Measurements from ENCODE around the gene SIAE. TPM values are rescaled to one million over a fixed set of nuclear protein-coding genes. Genes with fewer than 3 reads are reported as not detected.
A peak's percentile ranks its signal among the peaks of the same experiment; 100 is the strongest.

Gene SIAE
- total and polyA plus RNA-seq, 2 donors (not counting 1 experiment from before 2014, with no cell fraction given) = 28.9 to 67.0 TPM

DNA sequence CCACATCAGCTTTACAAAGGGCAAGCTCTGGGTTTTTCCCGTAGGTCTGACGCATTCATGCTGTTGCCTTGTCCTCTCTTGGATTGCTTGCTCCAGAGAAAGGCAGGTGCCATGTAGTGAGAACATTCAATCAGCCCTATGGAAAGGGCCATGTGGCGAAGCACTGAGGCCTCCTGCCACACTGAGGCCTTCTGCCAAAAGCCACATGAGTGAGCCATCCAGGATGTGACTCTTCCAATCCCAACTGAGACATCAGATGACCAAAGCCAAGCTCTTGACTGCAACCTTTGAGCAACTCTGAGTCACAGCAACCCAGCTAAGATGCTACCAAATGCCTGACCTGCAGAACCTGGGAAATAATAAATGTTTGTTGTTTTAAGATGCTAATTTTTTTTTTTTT is 71.3 kb downstream of the SIAE start:
- peak in 1 of 2 donors; percentile 60 for DNase-seq (ENCODE audit: low read depth in 2 of 2)
- Histone ChIP-seq H4K20me1 (ENCODE audit: control insufficient read depth, extremely low read depth, insufficient read depth, low read length) (no peaks in the 10 kb centered on the region), H3K9ac (ENCODE audit: insufficient read depth, low read length) (no peak overlapping the region)

DNA sequence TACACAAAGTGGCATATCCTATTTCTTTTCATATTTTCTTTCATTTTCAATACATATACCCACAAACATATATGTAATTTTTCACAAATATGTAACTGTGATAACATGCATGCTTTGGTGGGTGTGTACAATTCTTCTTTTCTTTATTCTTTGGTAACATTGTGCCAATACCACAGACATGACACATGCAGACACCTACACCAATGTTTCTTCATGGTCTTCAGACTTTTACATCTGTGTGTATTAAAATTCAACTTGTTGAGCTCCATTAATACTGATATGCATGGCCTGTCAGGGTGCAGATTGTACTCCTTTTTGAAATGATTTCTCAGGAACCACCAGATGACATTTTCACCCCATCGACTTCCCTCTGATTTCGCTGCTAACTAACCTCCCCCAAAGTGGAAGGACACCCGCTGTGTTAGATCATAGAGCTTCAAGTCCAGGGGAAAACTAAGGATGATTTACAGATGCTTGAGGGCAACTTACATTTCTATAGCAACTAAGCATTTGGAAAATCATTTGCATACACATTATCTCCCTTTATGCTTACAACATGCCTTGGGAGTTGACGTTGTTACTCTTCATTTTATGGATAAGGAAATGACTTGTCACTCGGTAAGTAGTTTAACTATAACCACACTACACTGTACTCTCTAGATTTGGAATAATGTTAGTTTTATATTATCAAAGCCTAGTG is 72.8 kb downstream of the SIAE start:
- Histone ChIP-seq H3K27me3 (ENCODE audit: control insufficient read depth, insufficient read depth, low read length) (no peaks in the 10 kb centered on the region), H3K9me3 (ENCODE audit: control insufficient read depth, insufficient read depth, low read depth, low read length) (no peaks in the 10 kb centered on the region), H2AFZ (ENCODE audit: low read length) (no peak overlapping the region), H3K4me3 (replicated peaks in 1 of 4; ENCODE audit: control extremely low read depth in 1 of 4, insufficient read depth in 1 of 4, low read depth in 3 of 4, low read length in 4 of 4) (no peak overlapping the region), H3K9ac (ENCODE audit: insufficient read depth, low read length) (no peak overlapping the region), H3K4me2 (ENCODE audit: extremely low read depth, insufficient read depth, low read length) (no peak overlapping the region), H3K27ac (ENCODE audit: insufficient read depth, low read length) (no peak overlapping the region), H3K36me3 (ENCODE audit: control insufficient read depth, insufficient read depth, low read length) (no peaks in the 10 kb centered on the region), H3K79me2 (ENCODE audit: control insufficient read depth, insufficient read depth, low read length) (no peaks in the 10 kb centered on the region), H4K20me1 (ENCODE audit: control insufficient read depth, extremely low read depth, insufficient read depth, low read length) (no peaks in the 10 kb centered on the region), H3K4me1 (ENCODE audit: control insufficient read depth, extremely low read depth, insufficient read depth, low read length) (no peaks in the 10 kb centered on the region)
- no peak for DNase-seq (ENCODE audit: low read depth in 2 of 2)
- TF ChIP-seq EZH2 (IDR thresholded peaks at IDR 0.05; ENCODE audit: low read length, missing control alignments) (no peak), CTCF (conservative IDR thresholded peaks at IDR 0.05 in 1 of 2, IDR thresholded peaks at IDR 0.05 in 1 of 2; ENCODE audit: low read depth in 1 of 2, low read length in 2 of 2) (no peak)

More for the DNA sequence above, 71.3 kb downstream of the SIAE start:
- Histone ChIP-seq H3K27me3 (ENCODE audit: control insufficient read depth, insufficient read depth, low read length) (no peaks in the 10 kb centered on the region), H3K79me2 (ENCODE audit: control insufficient read depth, insufficient read depth, low read length) (no peaks in the 10 kb centered on the region), H3K4me3 (replicated peaks in 1 of 4; ENCODE audit: control extremely low read depth in 1 of 4, insufficient read depth in 1 of 4, low read depth in 3 of 4, low read length in 4 of 4) (no peak overlapping the region), H3K9me3 (ENCODE audit: control insufficient read depth, insufficient read depth, low read depth, low read length) (no peaks in the 10 kb centered on the region), H3K4me2 (ENCODE audit: extremely low read depth, insufficient read depth, low read length) (no peak overlapping the region), H3K4me1 (ENCODE audit: control insufficient read depth, extremely low read depth, insufficient read depth, low read length) (no peaks in the 10 kb centered on the region), H2AFZ (ENCODE audit: low read length) (no peak overlapping the region), H3K27ac (ENCODE audit: insufficient read depth, low read length) (no peak overlapping the region), H3K36me3 (ENCODE audit: control insufficient read depth, insufficient read depth, low read length) (no peaks in the 10 kb centered on the region)
- TF ChIP-seq EZH2 (IDR thresholded peaks at IDR 0.05; ENCODE audit: low read length, missing control alignments) = no peak
- TF ChIP-seq CTCF (conservative IDR thresholded peaks at IDR 0.05 in 1 of 2, IDR thresholded peaks at IDR 0.05 in 1 of 2; ENCODE audit: low read depth in 1 of 2, low read length in 2 of 2) = no peak

- no peak overlapping the region for H3K9ac ChIP-seq (ENCODE audit: insufficient read depth, low read length)
- H3K9me3 ChIP-seq (ENCODE audit: control insufficient read depth, insufficient read depth, low read depth, low read length) = no peaks in the 10 kb centered on the region
Observed at GRCh38 chr11:124597626-124598025, 75.9 kb downstream of the SIAE start.

More at GRCh38 chr11:124597626-124598025, 75.9 kb downstream of the SIAE start:
- Histone ChIP-seq H3K27me3 (ENCODE audit: control insufficient read depth, insufficient read depth, low read length) (no peaks in the 10 kb centered on the region), H3K4me1 (ENCODE audit: control insufficient read depth, extremely low read depth, insufficient read depth, low read length) (no peaks in the 10 kb centered on the region), H2AFZ (ENCODE audit: low read length) (no peak overlapping the region), H3K4me2 (ENCODE audit: extremely low read depth, insufficient read depth, low read length) (no peak overlapping the region), H4K20me1 (ENCODE audit: control insufficient read depth, extremely low read depth, insufficient read depth, low read length) (no peaks in the 10 kb centered on the region), H3K4me3 (replicated peaks in 1 of 4; ENCODE audit: control extremely low read depth in 1 of 4, insufficient read depth in 1 of 4, low read depth in 3 of 4, low read length in 4 of 4) (no peak overlapping the region), H3K79me2 (ENCODE audit: control insufficient read depth, insufficient read depth, low read length) (no peaks in the 10 kb centered on the region), H3K36me3 (ENCODE audit: control insufficient read depth, insufficient read depth, low read length) (no peaks in the 10 kb centered on the region), H3K27ac (ENCODE audit: insufficient read depth, low read length) (no peak overlapping the region)
- TF ChIP-seq CTCF (conservative IDR thresholded peaks at IDR 0.05 in 1 of 2, IDR thresholded peaks at IDR 0.05 in 1 of 2; ENCODE audit: low read depth in 1 of 2, low read length in 2 of 2) (no peak), EZH2 (IDR thresholded peaks at IDR 0.05; ENCODE audit: low read length, missing control alignments) (no peak)
- DNase-seq (ENCODE audit: low read depth in 2 of 2) = no peak

Measured in fibroblast of lung (primary cell).